Stimulated activated CD8-positive, alpha-beta memory T cell treated with anti-CD3 and anti-CD28 coated beads, Interleukin-7, amount 100 ng/mL, for 1 hour (primary cell): ENCODE data around the gene CSRP2.

Source experiments
- DNase-seq, 2 donors: peaks; one replicate each; pipeline ENCODE4 v3.0.0-alpha.2; 2020; ENCODE audit warnings: low read depth in 2 of 2

The CSRP2 gene

GRCh38 chr12:76863005-76863670 is 15.7 kb downstream of the CSRP2 start:
- no peak for DNase-seq

- DNase-seq, result no peak
Measured at GRCh38 chr12:76860256-76860655, 18.6 kb downstream of the CSRP2 start.

DNA sequence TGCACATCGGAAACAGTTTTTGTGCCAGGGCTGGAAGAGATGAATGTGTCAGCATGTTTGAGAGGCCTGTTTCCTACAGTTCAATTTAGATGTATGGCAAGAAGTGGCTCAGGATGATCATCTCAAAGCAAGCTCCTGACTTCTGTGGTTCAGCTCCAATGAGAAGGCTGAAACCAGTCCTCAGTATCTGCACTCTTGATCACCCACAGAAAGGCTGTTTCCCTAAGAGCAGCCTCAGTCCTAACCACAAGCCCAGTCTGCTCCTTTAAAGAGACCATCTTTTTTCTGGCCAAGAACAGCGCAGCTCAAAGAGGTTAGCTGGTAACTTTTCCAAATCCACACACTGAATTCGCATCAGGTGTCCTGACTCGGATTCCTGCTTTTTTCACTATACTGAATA is 19.2 kb downstream of the CSRP2 start:
- DNase-seq, result no peak

- no peak for DNase-seq
Measured at GRCh38 chr12:76856018-76856644, 22.7 kb downstream of the CSRP2 start.

- no peak for DNase-seq
Measured at GRCh38 chr12:76855271-76855670, 23.5 kb downstream of the CSRP2 start.

GRCh38 chr12:76852106-76852505 is 26.7 kb downstream of the CSRP2 start:
- no peak for DNase-seq

GRCh38 chr12:76848132-76848531 is 30.7 kb downstream of the CSRP2 start:
- no peak for DNase-seq

- no peak for DNase-seq
Measured at GRCh38 chr12:76847260-76847659, 31.6 kb downstream of the CSRP2 start.

DNA sequence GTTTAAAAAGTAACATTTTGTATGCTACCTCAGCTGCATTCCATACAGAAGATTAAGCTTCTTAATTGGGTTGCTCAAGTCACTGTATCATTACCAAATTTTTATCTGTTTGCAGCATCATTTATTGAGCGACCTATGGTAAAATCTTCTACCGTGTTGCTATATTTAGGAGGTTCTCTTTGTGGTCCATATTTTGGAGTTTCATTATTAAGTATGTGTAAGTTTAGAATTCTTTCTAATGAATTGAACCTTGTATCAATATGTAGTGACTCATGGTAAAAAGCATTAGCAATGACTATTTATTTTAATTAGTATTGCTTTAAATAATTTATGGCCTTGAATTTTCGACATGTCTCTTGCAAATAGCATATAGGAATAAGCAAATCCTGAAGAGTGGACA is 42.2 kb downstream of the CSRP2 start:
- DNase-seq, result no peak

GRCh38 chr12:76830436-76830835 is 48.4 kb downstream of the CSRP2 start:
- DNase-seq, result no peak

GRCh38 chr12:76820888-76821482 is 57.8 kb downstream of the CSRP2 start:
- no peak for DNase-seq

DNA sequence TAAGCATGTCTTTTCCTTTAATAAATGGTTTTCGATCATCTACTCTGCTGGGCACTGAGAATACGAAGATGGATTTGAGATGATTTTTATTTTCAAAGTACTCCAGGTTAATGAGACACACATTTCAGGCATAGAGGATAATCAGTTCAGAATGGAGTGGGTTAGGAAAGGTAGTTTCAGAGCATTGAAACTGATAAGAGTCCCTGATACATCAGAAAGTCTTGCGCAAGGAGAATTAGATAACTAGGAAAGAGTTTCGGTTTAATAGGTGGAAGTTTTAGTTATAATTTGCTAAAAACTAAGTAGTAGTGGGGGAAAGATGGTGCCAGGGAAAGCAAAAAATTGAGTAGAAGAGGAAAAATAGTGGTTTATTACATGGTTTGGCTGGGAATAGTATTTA is 64.8 kb downstream of the CSRP2 start:
- DNase-seq, result no peak

DNA sequence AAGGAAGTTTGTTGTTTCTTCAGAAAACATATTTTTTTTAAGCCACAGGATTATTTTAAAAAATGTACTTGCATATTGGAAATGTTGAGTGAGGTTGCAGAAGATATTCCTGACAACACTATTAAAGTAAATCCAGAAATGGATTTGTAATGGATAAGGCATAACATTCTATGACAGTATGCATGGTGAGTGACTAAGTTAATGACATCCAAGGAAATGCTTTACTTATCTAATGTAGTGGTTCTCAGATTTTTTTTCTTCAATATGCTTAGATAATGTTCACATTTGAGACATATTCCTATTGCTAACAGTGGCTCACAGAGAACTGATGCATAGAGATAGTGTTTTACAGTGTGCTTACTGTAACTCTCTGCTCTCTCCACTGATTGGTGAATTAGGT is 65.6 kb downstream of the CSRP2 start:
- no peak for DNase-seq

GRCh38 chr12:76811976-76812375 is 66.8 kb downstream of the CSRP2 start:
- DNase-seq, result no peak

DNA sequence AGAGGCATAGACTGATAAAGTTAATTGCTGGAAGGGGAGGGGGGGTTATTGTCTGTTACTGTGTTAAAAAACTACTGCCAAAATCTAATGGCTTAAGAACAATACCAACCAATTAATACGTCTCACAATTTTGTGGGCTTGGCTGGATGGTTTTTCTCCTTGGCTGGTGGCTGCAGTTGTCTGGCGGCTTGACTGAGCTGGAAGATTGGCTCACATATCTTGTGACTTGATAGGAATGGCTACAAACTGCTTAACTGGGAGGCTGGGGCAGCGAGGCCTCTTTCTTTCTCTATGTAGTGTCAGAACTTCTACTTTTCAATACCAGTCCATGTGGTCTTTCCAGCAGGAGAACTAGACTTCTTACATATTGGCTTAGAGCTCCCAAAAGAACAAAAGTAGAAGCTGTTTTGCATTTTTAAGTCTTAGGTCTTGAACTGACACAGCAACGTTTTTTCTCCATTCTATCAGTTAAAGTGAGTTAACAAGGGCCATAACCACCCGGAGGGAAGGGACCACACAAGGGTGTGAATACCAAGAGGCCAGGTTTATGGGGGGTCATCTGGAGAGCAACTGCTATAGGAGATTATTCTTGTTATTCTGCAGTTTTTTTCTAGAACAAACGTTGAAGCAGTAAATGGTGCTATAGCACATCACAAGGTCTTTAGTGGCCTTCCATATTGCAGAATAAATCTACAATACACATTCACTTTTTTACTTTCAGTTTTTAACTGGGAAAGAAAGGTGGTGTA is 68.0 kb downstream of the CSRP2 start:
- DNase-seq, result no peak
